ENCODE measurements around the gene TUSC2.

The TUSC2 gene

DNA sequence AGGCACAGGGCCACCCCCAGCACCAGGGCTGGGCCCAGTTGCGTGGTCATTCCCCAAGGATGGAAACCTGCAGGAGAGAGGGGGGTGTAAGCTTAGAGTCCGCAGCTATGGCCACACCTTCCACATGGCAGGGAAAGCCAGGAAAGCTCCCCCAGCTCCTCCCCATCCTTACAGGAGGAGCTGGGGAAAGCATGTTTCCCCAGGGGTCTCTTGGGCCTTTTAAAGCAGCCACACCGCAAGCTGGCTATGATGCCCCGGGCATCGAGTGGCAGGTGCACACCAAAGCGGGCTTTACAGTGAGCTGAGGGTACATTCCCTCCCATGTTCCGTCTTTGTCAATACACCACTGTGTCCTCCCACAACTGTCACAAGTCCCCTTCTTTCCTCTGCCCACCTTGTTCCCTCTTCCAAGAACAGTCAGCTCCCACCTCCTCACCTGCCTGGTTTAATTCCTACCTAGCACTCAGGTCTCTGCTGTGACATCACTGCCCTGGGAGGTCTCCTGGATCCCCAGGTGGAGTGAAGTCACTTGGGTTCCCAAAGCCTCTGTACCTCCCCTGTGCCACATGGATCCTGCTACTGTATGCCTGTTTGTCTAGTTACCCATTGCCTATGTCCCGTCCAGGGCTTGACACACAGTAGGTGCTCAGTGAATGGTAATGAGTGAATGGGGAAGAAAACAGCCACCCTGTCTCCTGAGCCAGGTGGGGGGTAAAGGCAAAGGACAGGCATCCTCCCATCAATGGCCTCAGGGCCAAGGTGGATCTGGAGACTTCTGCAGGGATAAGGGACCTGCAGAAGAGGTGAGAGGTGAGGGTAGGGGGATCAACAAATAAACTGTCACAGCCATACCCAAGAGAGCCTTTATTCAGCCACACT lies 32.2 kb downstream of the TUSC2 start:
- Histone ChIP-seq H2AFZ (ENCODE audit: low read depth, low read length) (no peak overlapping the region), H3K36me3 (replicated peaks; ENCODE audit: low read depth, low read length) (no peaks in the 10 kb centered on the region), H3K9ac (ENCODE audit: low read length) (no peak overlapping the region), H3K79me2 (ENCODE audit: low read length) (peaks cover 21% of the 10 kb centered on the region), H3K4me1 (ENCODE audit: low read length) (peaks cover 23% of the 10 kb centered on the region), H3K27me3 (ENCODE audit: low read depth, low read length) (no peaks in the 10 kb centered on the region), H3K4me2 (ENCODE audit: low read length) (no peak overlapping the region), H3K4me3 (ENCODE audit: low read length) (no peak overlapping the region), H4K20me1 (ENCODE audit: insufficient read depth, low read length) (no peaks in the 10 kb centered on the region), H3K27ac (ENCODE audit: low read length) (no peak overlapping the region), H3K9me3 (ENCODE audit: insufficient read depth, low read length) (no peaks in the 10 kb centered on the region)
- TF ChIP-seq, protein P1, sequence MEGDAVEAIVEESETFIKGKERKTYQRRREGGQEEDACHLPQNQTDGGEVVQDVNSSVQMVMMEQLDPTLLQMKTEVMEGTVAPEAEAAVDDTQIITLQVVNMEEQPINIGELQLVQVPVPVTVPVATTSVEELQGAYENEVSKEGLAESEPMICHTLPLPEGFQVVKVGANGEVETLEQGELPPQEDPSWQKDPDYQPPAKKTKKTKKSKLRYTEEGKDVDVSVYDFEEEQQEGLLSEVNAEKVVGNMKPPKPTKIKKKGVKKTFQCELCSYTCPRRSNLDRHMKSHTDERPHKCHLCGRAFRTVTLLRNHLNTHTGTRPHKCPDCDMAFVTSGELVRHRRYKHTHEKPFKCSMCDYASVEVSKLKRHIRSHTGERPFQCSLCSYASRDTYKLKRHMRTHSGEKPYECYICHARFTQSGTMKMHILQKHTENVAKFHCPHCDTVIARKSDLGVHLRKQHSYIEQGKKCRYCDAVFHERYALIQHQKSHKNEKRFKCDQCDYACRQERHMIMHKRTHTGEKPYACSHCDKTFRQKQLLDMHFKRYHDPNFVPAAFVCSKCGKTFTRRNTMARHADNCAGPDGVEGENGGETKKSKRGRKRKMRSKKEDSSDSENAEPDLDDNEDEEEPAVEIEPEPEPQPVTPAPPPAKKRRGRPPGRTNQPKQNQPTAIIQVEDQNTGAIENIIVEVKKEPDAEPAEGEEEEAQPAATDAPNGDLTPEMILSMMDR (IDR thresholded peaks at IDR 0.05; ENCODE audit: low read depth, low read length), result no peak
- TF ChIP-seq EZH2phosphoT487 (IDR thresholded peaks at IDR 0.05; ENCODE audit: low read depth), result no peak

DNA sequence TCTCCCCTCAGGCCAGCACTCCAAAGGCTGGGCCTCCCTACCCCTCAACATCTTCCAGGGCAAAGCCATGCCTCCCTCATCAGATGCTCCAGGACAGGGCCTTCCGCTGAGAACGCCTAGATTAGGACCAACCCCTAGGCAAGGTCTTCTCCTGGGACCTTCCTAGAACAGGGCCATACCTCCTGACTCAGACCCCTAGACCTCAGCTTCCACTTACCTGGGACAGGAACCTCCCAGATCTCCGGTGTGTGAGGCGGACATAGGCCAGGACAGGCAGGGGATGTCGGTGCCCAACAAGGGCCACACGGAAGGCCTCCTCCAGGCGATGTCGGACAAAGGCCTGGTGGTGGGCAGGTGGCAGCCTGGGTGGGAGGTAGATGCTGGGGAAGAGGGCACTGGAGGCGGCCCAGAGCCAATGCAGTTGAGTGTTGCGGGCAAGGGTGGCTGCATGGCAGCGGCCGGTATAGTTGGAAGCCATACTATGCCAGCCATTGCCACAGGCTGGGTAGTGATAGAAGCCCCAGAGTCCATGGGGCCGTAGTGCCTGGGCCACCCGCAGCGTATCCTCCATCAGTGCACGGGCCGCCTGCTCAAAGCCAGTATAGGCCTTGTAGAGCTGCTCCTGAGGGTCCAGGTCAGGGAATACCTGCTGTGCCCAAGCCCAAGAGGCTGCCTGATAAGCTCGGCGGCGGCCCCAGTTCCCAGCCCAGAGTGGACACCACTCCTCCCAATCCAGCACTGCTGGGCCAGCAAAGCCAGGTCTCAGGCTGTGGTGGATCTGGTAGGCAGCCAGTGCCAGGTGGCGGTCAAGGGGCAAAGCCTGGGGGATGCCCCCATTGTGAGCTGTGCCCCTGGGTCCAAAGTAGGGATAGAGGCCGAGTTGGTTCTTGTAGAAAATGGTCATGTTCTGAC lies 33.3 kb downstream of the TUSC2 start:
- Histone ChIP-seq H3K36me3 (replicated peaks; ENCODE audit: low read depth, low read length) (peaks cover 10% of the 10 kb centered on the region), H4K20me1 (ENCODE audit: insufficient read depth, low read length) (no peaks in the 10 kb centered on the region), H3K9ac (ENCODE audit: low read length) (no peak overlapping the region), H3K4me2 (ENCODE audit: low read length) (no peak overlapping the region), H3K27me3 (ENCODE audit: low read depth, low read length) (no peaks in the 10 kb centered on the region), H3K4me3 (ENCODE audit: low read length) (no peak overlapping the region), H3K9me3 (ENCODE audit: insufficient read depth, low read length) (no peaks in the 10 kb centered on the region), H2AFZ (ENCODE audit: low read depth, low read length) (no peak overlapping the region), H3K4me1 (ENCODE audit: low read length) (peaks cover 20% of the 10 kb centered on the region), H3K27ac (ENCODE audit: low read length) (no peak overlapping the region), H3K79me2 (ENCODE audit: low read length) (peaks cover 32% of the 10 kb centered on the region)
- no peak for TF ChIP-seq EZH2phosphoT487 (IDR thresholded peaks at IDR 0.05; ENCODE audit: low read depth)
- TF ChIP-seq, protein P1 (IDR thresholded peaks at IDR 0.05; ENCODE audit: low read depth, low read length), result no peak

- Histone ChIP-seq H3K9ac (ENCODE audit: low read length) (no peak overlapping the region), H3K36me3 (replicated peaks; ENCODE audit: low read depth, low read length) (peaks cover 17% of the 10 kb centered on the region), H3K4me1 (ENCODE audit: low read length) (peaks cover 19% of the 10 kb centered on the region), H3K4me3 (ENCODE audit: low read length) (no peak overlapping the region), H3K9me3 (ENCODE audit: insufficient read depth, low read length) (no peaks in the 10 kb centered on the region), H3K4me2 (ENCODE audit: low read length) (no peak overlapping the region), H3K27ac (ENCODE audit: low read length) (no peak overlapping the region), H3K79me2 (ENCODE audit: low read length) (peaks cover 38% of the 10 kb centered on the region), H2AFZ (ENCODE audit: low read depth, low read length) (no peak overlapping the region), H4K20me1 (ENCODE audit: insufficient read depth, low read length) (no peaks in the 10 kb centered on the region), H3K27me3 (ENCODE audit: low read depth, low read length) (no peaks in the 10 kb centered on the region)
- TF ChIP-seq, protein P1 (IDR thresholded peaks at IDR 0.05; ENCODE audit: low read depth, low read length), result no peak
- no peak for TF ChIP-seq EZH2phosphoT487 (IDR thresholded peaks at IDR 0.05; ENCODE audit: low read depth)
These were observed 33.9 kb downstream of the TUSC2 start for GRCh38 chr3:50294089-50294488.

Measured in OCI-LY3 (cell line).